ENCODE data around the gene AHNAK2. TPM values are rescaled to one million over a fixed set of nuclear protein-coding genes. Genes with fewer than 3 reads are reported as not detected.

The AHNAK2 gene
- total RNA-seq, 1 donor from 2014 or later, result 13.7 TPM

- intact Hi-C loops (cut with DNase I), result no loop called here
- Histone ChIP-seq H3K27ac (no peak overlapping the region), H3K9me3 (no peaks in the 10 kb centered on the region), H3K4me3 (no peak overlapping the region), H3K27me3 (no peaks in the 10 kb centered on the region), H3K36me3 (no peaks in the 10 kb centered on the region), H3K4me1 (no peaks in the 10 kb centered on the region)
- ATAC-seq (no peak), DNase-seq (peak; percentile 57)
- no peak for TF ChIP-seq CTCF (IDR thresholded peaks at IDR 0.05)
Measured at GRCh38 chr14:104936361-104937155, 41.6 kb downstream of the AHNAK2 start.

GRCh38 chr14:104935955-104936354 is 42.2 kb downstream of the AHNAK2 start:
- ATAC-seq (no peak), DNase-seq (peak; percentile 38)
- intact Hi-C loops (cut with DNase I), result no loop called here
- no peak overlapping the region for H3K27ac ChIP-seq
- H3K36me3 ChIP-seq, result no peaks in the 10 kb centered on the region
- no peak overlapping the region for H3K4me3 ChIP-seq
- H3K27me3 ChIP-seq, result no peaks in the 10 kb centered on the region
- H3K9me3 ChIP-seq, result no peaks in the 10 kb centered on the region
- no peaks in the 10 kb centered on the region for H3K4me1 ChIP-seq
- no peak for TF ChIP-seq CTCF (IDR thresholded peaks at IDR 0.05)

- peak; percentile 43 for DNase-seq
- TF ChIP-seq CTCF (IDR thresholded peaks at IDR 0.05), result no peak
- intact Hi-C loops (cut with DNase I), result no loop called here
- Histone ChIP-seq H3K9me3 (no peaks in the 10 kb centered on the region), H3K4me3 (no peak overlapping the region), H3K36me3 (no peaks in the 10 kb centered on the region), H3K4me1 (no peaks in the 10 kb centered on the region), H3K27me3 (no peaks in the 10 kb centered on the region), H3K27ac (no peak overlapping the region)
- no peak for ATAC-seq
Measured at GRCh38 chr14:104935026-104935650, 43.0 kb downstream of the AHNAK2 start.

GRCh38 chr14:104933746-104934733 is 44.1 kb downstream of the AHNAK2 start:
- no peaks in the 10 kb centered on the region for H3K36me3 ChIP-seq
- no peaks in the 10 kb centered on the region for H3K4me1 ChIP-seq
- no peak for TF ChIP-seq CTCF (IDR thresholded peaks at IDR 0.05)
- peak overlapping the region; percentile 52 for H3K4me3 ChIP-seq
- DNase-seq, result peak; percentile 64
- no peak overlapping the region for H3K27ac ChIP-seq
- ATAC-seq, result no peak
- no peaks in the 10 kb centered on the region for H3K27me3 ChIP-seq
- intact Hi-C loops (cut with DNase I), result no loop called here
- no peaks in the 10 kb centered on the region for H3K9me3 ChIP-seq
